HG03354 (cell line): ENCODE data around the gene MALSU1.

ENCODE experiments used
- ATAC-seq: cut with Tn5 transposase; IDR thresholded peaks from one replicate; pipeline ENCODE4 v1.9.1; 2021; ENCODE audit warnings: mild to moderate bottlenecking; ENCODE audit not compliant: unreplicated experiment, poor library complexity, severe bottlenecking

MALSU1 gene

DNA sequence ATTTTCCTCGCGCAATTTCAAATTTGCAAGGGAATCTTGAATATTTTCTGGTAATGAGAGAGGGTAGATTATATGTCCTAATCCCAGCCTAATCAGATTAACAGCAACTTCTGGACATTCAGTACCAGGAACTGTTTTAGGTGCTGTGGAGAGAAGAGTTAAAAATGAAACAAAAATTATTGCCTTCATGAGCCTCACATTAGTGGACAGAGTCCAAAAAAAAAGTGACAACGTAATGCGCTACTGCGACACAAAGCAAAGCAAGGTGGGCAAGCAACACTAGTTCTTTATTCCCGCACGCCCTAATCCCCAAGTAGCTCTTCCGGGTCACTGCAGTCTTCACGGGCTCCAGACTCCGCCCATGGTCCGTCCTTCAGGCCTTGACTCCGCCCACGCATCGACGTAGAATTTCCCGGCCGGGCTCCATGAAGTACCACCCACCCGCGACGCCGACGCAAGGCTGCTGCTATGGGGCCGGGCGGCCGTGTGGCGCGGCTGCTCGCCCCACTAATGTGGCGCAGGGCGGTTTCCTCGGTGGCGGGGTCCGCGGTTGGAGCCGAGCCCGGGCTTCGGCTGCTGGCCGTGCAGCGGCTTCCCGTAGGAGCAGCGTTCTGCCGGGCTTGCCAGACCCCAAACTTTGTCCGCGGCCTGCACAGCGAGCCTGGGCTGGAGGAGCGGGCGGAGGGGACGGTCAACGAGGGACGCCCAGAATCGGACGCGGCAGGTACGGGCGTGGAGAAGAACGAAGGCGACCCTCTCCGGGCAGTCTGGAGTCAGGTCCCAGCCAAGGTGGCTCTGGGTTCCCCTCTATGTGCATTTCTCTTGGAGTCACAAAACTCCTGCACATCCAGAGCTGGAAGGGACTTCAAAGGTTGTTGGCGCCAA is at the start of gene MALSU1:
MALSU1 (plus strand) TSS at position 455 of the 885 bp plus-strand sequence; CDS start at position 469, 14 bp downstream.
- peak; percentile 99 for ATAC-seq

- ATAC-seq = no peak
Observed at GRCh38 chr7:23249486-23249885, 49.7 kb upstream of the MALSU1 start.

DNA sequence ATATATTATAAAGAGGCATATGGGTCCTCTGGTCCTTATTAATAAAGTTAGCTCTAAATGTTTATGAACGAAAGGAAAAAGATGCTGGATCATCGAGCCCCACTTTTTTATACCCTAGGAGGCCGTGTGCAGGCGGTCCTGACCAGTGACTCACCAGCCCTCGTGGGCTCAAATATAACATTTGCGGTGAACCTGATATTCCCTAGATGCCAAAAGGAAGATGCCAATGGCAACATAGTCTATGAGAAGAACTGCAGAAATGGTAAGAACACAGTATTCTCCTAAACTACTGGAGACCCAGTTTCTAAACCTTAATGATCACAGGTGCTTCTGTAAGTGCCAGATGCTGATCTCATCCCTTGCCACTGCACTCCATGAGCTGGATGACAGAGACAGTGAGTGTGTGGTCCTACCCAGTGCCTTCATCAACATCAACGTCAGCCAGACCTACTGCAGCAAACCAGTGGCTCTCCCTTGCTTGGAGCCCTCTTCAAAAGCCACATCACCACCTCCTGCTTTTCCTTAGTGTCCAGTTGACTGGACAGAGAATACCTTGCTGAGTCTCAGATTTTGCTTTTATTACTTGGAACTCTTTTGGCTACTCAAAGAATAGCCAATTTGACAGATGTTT is 45.0 kb upstream of the MALSU1 start:
- ATAC-seq = no peak

DNA sequence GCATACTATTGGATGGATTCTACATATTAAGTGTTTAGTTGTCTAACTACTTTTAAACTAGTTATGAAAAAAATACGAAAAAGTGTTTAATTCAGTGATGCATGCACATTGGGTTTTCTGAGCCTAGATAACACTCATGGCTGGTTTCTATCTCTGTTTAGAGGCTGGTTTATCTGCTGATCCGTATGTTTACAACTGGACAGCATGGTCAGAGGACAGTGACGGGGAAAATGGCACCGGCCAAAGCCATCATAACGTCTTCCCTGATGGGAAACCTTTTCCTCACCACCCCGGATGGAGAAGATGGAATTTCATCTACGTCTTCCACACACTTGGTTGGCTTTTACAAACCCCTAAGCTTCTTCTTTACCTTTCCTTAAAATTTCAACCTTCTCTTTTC is 42.4 kb upstream of the MALSU1 start:
- ATAC-seq = no peak

DNA sequence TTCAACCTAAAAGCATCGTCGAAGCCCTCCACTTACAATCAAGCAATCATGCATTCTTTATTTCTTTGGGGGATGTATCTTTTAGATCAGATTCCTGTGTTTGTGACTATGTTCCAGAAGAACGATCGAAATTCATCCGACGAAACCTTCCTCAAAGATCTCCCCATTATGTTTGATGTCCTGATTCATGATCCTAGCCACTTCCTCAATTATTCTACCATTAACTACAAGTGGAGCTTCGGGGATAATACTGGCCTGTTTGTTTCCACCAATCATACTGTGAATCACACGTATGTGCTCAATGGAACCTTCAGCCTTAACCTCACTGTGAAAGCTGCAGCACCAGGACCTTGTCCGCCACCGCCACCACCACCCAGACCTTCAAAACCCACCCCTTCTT is 38.8 kb upstream of the MALSU1 start:
- no peak for ATAC-seq

DNA sequence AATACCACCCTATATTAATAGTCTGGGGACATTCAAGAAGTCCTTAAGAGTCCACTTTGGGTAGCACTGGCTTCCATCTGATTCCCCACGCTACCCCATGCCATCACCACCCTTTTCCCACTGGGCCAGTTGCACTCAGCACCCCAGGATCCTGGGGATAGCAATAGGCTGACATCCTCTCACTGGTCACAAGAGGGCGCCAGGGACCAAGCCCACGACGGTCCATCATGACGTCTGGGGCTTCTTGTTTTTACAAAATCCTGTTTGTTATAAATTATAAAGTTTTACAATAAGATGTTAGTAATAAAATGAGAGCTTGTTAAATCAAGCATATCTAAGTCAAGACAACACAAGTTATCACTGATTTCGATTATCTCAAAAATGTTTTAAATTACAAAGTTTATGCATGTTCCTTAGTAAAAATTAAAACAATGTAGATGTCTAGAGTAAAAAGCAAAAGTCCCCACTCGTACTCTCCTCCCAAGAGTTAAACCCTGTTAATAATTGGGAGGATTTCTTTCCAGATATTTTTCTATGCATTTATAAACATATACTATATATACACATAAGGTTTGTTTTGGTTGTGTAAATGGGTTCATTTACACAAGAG is 37.2 kb upstream of the MALSU1 start:
- ATAC-seq = peak; percentile 89

DNA sequence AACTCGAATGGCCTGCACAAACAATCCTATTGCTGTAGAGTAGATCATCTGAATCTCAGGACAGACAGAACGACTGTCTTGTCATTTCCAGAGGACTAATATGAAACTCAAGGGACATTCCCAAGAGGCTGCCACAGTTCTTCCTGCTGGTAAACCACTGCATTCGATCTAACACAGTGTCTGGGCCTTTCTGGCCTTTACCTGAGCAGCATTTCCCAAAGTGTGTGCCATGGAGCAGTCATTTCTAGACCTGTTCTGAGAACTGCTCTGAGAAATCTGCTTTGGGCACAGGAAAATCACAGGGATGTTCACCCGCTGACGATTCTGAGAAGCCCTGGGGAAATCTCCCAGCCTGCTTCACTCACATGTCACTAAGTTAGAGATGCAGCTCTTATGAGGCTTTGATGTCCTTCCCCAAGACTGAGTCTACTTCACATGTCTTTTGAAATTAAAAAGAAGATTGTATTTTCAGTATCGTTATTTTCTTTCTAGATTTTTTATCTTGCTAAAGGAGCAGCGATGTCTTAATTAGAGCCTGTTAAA is 34.2 kb upstream of the MALSU1 start:
- ATAC-seq = no peak

DNA sequence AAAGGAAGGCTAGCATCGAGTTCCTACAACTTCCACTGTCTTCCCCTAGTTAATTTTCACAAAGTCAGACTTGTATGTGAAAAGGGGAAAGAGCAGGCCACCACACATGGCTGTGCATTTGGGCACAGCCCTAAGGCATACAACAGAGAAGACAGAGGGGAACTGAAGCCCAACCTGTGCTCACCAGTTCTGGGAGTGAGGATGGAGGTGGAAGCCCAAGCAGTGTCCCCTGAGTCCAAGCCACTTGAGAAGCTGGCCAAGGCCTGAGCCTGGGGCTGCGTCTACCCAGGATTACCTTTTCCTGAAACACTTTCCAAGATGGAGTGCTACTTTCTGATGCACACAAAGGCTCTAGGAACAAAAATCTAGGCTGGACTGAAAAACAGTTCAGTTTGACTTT is 32.2 kb upstream of the MALSU1 start:
- ATAC-seq = no peak

- no peak for ATAC-seq
Observed at GRCh38 chr7:23267357-23267756, 31.8 kb upstream of the MALSU1 start.

DNA sequence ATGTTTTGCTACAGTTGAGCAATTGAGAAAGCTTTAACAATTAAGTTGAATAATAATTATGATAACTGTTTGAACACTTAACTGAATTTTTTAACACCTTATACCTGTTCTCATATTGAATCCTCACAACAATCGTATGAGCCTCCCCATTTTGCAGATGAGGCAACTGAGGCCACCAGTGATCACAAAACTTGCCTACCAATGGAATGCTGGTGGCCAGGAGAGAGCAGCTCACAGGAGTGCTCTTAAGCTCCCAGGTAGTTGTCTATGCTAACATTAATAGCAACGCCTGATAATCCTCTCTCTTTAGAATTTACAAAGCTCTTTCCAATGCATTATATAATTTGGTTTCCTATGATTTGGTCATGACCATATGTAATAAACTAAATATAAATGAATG is 31.0 kb upstream of the MALSU1 start:
- ATAC-seq = no peak

DNA sequence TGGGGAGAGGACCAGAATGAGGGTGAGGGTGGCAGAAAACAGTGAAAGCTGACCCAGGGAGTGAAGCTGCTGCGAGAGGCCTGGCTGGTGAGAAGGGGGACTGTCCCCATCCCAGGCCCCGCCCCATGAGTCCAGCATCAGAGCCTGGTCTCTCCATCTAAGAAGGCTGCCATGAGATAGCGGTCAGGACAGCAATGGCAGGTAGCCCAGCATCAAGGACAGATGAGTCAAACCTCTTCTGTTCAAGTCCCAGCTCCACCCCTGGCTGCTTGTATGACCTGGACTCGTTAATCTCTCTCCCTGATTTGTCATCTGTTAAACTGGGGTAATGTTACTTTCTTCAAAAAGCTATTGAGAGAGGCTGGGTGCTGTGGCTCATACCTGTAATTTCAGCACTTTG is 30.4 kb upstream of the MALSU1 start:
- no peak for ATAC-seq

DNA sequence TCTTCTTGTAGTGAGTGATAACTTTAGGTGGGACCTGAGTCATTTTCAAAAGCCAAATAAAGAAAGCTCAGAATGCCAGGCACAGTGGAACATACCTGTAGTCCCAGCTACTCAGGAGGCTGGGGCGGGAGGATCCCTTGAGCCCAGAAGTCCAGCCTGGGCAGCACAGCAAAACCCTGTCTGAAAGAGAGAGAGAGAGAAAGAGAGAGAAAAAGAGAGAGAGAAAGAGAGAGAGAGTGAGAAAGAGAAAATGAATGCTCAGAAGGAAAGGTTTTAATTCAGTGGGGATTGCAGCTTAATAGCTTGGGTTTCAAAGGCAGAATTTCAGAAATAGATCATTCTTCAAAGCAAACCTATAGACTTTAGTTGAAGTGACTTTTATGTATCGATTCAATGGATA is 26.9 kb upstream of the MALSU1 start:
- ATAC-seq = no peak

GRCh38 chr7:23273141-23273599 is 26.0 kb upstream of the MALSU1 start:
- ATAC-seq = peak; percentile 97

GRCh38 chr7:23275912-23276311 is 23.2 kb upstream of the MALSU1 start:
- ATAC-seq = no peak

DNA sequence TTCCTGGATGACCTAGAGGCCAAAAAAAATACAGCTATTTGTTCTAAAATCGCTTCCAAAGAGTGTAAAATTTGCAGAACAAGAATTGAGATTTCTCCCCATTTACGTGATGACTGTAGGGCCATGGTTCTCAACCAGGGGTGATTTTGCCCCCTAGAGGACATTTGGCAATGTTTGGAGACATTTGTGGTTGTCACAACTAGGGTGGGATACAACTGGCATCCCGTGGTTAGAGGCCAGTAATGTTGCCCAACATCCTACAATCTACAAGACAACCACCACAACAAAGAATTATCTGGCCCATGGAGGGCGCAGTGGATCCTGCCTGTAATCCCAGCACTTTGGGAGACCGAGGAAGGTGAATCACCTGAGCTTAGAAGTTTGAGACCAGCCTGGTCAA is 22.8 kb upstream of the MALSU1 start:
- no peak for ATAC-seq

DNA sequence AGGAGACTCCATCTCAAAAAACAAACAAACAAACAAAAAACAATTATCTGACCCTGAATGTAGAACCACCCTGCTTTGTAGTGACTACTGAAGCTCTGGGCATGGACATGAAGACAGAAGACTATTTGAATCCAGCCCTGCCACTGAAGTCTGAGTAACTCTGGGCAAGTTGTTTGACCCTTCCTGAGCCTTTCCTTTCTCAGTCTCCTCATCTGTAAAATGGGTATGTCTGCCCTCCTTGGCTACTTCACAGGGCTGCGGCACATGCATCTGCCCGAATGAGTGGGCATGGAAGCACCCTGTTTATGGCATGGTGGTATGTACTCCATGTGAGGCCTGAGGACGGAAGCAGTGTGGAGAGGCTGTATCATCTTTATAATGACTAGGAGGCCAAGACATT is 22.2 kb upstream of the MALSU1 start:
- ATAC-seq = no peak

DNA sequence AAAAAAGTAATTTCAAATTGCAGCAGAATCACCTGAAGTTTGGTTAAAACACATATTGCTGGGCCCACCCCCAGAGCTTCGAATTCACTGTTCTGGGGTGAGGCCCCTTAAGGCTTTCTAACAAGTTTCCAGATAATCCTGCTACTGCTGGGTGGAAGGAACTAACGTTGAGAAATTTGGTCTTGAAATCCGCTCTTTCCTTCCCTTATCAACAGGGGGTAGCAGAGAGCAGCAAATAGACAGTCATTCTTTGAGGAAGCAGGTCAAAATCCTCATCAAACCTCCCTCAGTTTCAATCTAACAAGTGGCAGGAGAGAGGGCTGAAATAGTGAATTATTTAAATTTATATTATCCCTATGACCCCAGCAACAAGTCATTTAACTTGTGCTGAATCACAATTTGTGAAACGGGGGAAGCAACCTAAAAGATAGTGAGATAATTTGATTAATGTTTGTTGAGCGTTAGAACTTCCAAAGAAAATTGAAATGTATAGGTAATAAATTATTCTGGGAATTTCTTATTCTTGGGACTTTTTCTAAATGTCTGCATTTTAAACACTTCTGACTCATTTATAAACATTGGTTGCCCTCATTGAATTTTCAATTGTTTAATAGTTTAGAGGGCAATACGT is 21.7 kb upstream of the MALSU1 start:
- ATAC-seq = peak; percentile 34

GRCh38 chr7:23279819-23280525 is 19.2 kb upstream of the MALSU1 start:
- no peak for ATAC-seq

DNA sequence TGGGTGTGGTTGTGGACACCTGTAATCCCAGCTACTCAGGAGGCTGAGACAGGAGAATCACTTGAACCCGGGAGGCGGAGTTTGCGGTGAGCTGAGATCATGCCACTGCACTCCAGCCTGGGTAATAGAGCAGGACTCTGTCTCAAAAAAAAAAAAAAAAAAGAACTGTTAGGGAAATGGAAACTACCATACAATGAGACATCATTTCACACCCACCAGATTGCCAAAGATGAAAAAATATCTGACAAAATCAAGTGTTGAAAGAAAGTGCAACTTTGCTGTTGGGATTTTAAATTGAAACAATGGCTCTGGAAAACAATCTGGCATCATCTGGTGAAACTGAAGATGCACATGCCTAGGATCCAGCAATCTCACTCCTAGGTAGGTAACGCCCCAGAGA is 16.1 kb upstream of the MALSU1 start:
- no peak for ATAC-seq
